Measurements from ENCODE around the gene PCDHGA11.

PCDHGA11 gene

GRCh38 chr5:141465351-141465750 is 44.5 kb downstream of the PCDHGA11 start:
- Histone ChIP-seq H3K4me1 (ENCODE audit: control insufficient read depth, insufficient read depth, low read length) (no peaks in the 10 kb centered on the region), H3K4me3 (ENCODE audit: low read depth, low read length) (no peak overlapping the region), H3K27ac (ENCODE audit: extremely low read depth, low read depth, low read length) (no peak overlapping the region), H3K36me3 (ENCODE audit: control insufficient read depth in 2 of 2, insufficient read depth in 1 of 2, low read length in 2 of 2) (no peaks in the 10 kb centered on the region), H3K9me3 (ENCODE audit: control insufficient read depth, insufficient read depth, low read depth, low read length) (no peaks in the 10 kb centered on the region)
- TF ChIP-seq KLF16 (tag by site-specific recombination; IDR thresholded peaks at IDR 0.05): no peak
- TF ChIP-seq ZNF658 (tag by site-specific recombination; IDR thresholded peaks at IDR 0.05): no peak
- no peak for TF ChIP-seq ZBTB7A (tag by site-specific recombination; IDR thresholded peaks at IDR 0.05; ENCODE audit: low read depth)
- TF ChIP-seq ZNF341 (tag by site-specific recombination; IDR thresholded peaks at IDR 0.05; ENCODE audit: low read depth): no peak
- no peak for TF ChIP-seq ZNF416 (tag by site-specific recombination; IDR thresholded peaks at IDR 0.05)
- ChIA-PET POLR2A (interaction anchor here (1.3 kb wide), 1 partner anchor 10 kb away, joined by 4 read pairs; the partner anchor contains the start of gene PCDHGC3), CTCF (interaction anchor here (1.4 to 1.6 kb wide), 3 partner anchors 11 to 59 kb away, joined by 3 to 5 read pairs (median 4); partner anchors contain the start of genes PCDHGA11 and PCDHGC3)
